Colonic mucosa (tissue), 4 donors: ENCODE results near the gene SYT1. TPM values are rescaled to one million over a fixed set of nuclear protein-coding genes. Genes with fewer than 3 reads are reported as not detected.

Experiments used
- DNase-seq: peaks from one replicate; pipeline ENCODE4 v3.0.0-alpha.2; 2020
- H3K27ac ChIP-seq: fragments of 200-600 bp; one replicate; pipeline ENCODE4 v1.8.0; 2021
- H3K27me3 ChIP-seq: fragments of 200-600 bp; one replicate; pipeline ENCODE4 v1.8.0; 2021
- H3K36me3 ChIP-seq: fragments of 200-600 bp; one replicate; pipeline ENCODE4 v1.8.0; 2021
- H3K4me1 ChIP-seq: fragments of 200-600 bp; one replicate; pipeline ENCODE4 v1.8.0; 2021; ENCODE audit warnings: mild to moderate bottlenecking
- H3K4me3 ChIP-seq: fragments of 200-600 bp; one replicate; pipeline ENCODE4 v1.8.0; 2021
- H3K9ac ChIP-seq, 2 donors: one replicate each; pipeline ENCODE4 v1.7.0; 2013; ENCODE audit warnings: control low read depth in 2 of 2, low read depth in 2 of 2, low read length in 2 of 2
- H3K9me3 ChIP-seq: fragments of 200-600 bp; one replicate; pipeline ENCODE4 v1.8.0; 2021
- CTCF ChIP-seq: fragments of 200-600 bp; IDR thresholded peaks from one replicate; pipeline ENCODE4 v1.8.0; 2022; ENCODE audit warnings: antibody characterized with exemption, mild to moderate bottlenecking
- intact Hi-C: fragments of 100-400 bp; cut with DNase I; formaldehyde crosslinking; loops from one replicate; pipeline ENCODE4 v1.14.1; 2022
- total RNA-seq, 2 donors: library from RNA; stranded (reverse); fragmentation: NEBNext Ultra II Directional in 1 of 2; extraction: Animal tissue kit (Norgen Biotek cat#: 25700) in 1 of 2; gene quantifications; one replicate each; pipeline ENCODE4 v1.2.1, GENCODE V29; 2021
- donor health status: healthy.
- donor health status: DM: no; HTN: no; CAD: no.
- donor health status: DM: no; HTN: no; CAD: no.

The SYT1 gene
- total RNA-seq, 2 donors from 2014 or later: 0.94 to 3.2 TPM

GRCh38 chr12:79413796-79414195 is 549.2 kb downstream of the SYT1 start:
- intact Hi-C loops: loop anchor here (10.0 kb wide), 1 partner anchor 281 kb away; the partner anchor contains the start of gene PAWR
- no peak for TF ChIP-seq CTCF
- H3K27me3 ChIP-seq: no peaks in the 10 kb centered on the region
- no peaks in the 10 kb centered on the region for H3K9me3 ChIP-seq
- H3K36me3 ChIP-seq: no peaks in the 10 kb centered on the region
- no peaks in the 10 kb centered on the region for H3K4me1 ChIP-seq
- DNase-seq: no peak
- H3K9ac ChIP-seq: no peak overlapping the region
- no peak overlapping the region for H3K4me3 ChIP-seq
- peak overlapping the region; percentile 70 for H3K27ac ChIP-seq

GRCh38 chr12:79414252-79414651 is 549.7 kb downstream of the SYT1 start:
- Histone ChIP-seq H3K4me3 (no peak overlapping the region), H3K27me3 (no peaks in the 10 kb centered on the region), H3K9me3 (no peaks in the 10 kb centered on the region), H3K27ac (peak overlapping the region; percentile 70), H3K9ac (no peak overlapping the region), H3K4me1 (no peaks in the 10 kb centered on the region), H3K36me3 (no peaks in the 10 kb centered on the region)
- DNase-seq: peak; percentile 77
- no peak for TF ChIP-seq CTCF
- intact Hi-C loops: loop anchor here (10.0 kb wide), 1 partner anchor 281 kb away; the partner anchor contains the start of gene PAWR

- H3K4me3 ChIP-seq: no peak overlapping the region
- no peak for TF ChIP-seq CTCF
- DNase-seq: no peak
- intact Hi-C loops: loop anchor here (10.0 kb wide), 1 partner anchor 279 kb away; the partner anchor contains the start of gene PAWR
- H3K27ac ChIP-seq: peak overlapping the region; percentile 70
- H3K9me3 ChIP-seq: no peaks in the 10 kb centered on the region
- H3K36me3 ChIP-seq: no peaks in the 10 kb centered on the region
- peaks cover under 1% of the 10 kb centered on the region for H3K4me1 ChIP-seq
- H3K27me3 ChIP-seq: no peaks in the 10 kb centered on the region
- peak overlapping the region in 1 of 2 donors; percentile 3 for H3K9ac ChIP-seq
Observed at GRCh38 chr12:79415321-79415720, 550.7 kb downstream of the SYT1 start.

- Histone ChIP-seq H3K27me3 (no peaks in the 10 kb centered on the region), H3K4me3 (no peak overlapping the region), H3K9ac (peak overlapping the region in 1 of 2 donors; percentile 3), H3K9me3 (no peaks in the 10 kb centered on the region), H3K36me3 (no peaks in the 10 kb centered on the region), H3K4me1 (peaks cover 4% of the 10 kb centered on the region), H3K27ac (peak overlapping the region; percentile 70)
- TF ChIP-seq CTCF: no peak
- intact Hi-C loops: loop anchor here (10.0 kb wide), 1 partner anchor 279 kb away; the partner anchor contains the start of gene PAWR
- DNase-seq: peak; percentile 74
Observed at GRCh38 chr12:79415746-79416435, 551.3 kb downstream of the SYT1 start.

- Histone ChIP-seq H3K27me3 (no peaks in the 10 kb centered on the region), H3K36me3 (no peaks in the 10 kb centered on the region), H3K4me1 (peaks cover 4% of the 10 kb centered on the region), H3K9me3 (no peaks in the 10 kb centered on the region), H3K4me3 (no peak overlapping the region), H3K27ac (peak overlapping the region; percentile 34), H3K9ac (no peak overlapping the region)
- intact Hi-C loops: loop anchor here (5.0 kb wide), 1 partner anchor 127 kb away; no protein-coding TSS in a partner anchor
- peak; percentile 45 for DNase-seq
- peak; percentile 32 for TF ChIP-seq CTCF
Observed at GRCh38 chr12:79420146-79420618, 555.6 kb downstream of the SYT1 start.
